Measurements from ENCODE around the gene GRIN1.

GRIN1 gene

DNA sequence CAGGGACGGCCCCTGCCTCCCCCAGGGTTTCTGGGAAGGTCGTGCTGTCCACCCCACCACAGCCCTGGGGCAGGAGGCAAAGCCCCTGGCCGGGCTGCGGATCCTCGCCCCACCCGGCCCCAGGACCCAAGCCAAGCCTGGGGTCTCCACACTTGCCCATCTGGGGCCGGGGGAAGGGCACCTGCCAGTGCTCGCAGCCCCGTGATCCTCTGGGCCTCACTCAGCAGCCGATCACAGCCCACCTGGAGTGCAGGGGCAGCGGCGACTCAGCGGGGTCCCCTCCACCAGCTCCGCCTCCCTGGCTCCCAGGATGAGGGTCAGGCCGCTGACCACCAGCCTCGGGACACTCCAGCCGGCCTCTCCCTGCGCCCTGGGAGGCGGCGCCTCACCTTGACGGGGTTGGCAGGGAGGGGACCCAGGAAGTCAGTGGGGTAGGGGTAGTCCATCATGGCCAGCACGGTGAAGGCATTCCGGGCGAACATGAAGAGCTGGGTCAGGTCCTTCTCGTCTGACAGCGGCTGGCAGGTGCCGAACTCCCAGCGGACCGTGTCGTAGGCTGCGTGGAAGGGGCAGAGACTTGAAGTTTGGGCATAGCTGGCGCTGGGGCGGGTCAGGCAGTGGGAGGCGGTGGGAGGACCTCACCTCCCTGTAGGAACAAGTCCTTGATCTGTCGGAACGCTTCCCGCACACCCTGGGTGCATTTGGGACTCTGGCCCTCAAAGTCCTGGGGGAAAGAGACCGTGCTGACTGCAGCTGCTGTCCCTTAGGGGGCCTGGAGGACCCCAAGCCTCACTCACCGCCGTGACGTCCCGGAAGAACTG, 26.2 kb upstream of the GRIN1 start:
- TF ChIP-seq, protein P1, sequence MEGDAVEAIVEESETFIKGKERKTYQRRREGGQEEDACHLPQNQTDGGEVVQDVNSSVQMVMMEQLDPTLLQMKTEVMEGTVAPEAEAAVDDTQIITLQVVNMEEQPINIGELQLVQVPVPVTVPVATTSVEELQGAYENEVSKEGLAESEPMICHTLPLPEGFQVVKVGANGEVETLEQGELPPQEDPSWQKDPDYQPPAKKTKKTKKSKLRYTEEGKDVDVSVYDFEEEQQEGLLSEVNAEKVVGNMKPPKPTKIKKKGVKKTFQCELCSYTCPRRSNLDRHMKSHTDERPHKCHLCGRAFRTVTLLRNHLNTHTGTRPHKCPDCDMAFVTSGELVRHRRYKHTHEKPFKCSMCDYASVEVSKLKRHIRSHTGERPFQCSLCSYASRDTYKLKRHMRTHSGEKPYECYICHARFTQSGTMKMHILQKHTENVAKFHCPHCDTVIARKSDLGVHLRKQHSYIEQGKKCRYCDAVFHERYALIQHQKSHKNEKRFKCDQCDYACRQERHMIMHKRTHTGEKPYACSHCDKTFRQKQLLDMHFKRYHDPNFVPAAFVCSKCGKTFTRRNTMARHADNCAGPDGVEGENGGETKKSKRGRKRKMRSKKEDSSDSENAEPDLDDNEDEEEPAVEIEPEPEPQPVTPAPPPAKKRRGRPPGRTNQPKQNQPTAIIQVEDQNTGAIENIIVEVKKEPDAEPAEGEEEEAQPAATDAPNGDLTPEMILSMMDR (IDR thresholded peaks at IDR 0.05; ENCODE audit: extremely low read depth, insufficient read depth, missing control alignments), result no peak
- DNase-seq (ENCODE audit: low spot score), result peak; percentile 21
- in situ Hi-C loops (cut with MboI; ENCODE audit: low pct_unique_long_range_greater_than_20kb, low sequenced_read_pairs, unreplicated experiment), result no loop called here

- peak; percentile 62 for DNase-seq (ENCODE audit: low spot score)
- TF ChIP-seq, protein P1 (IDR thresholded peaks at IDR 0.05; ENCODE audit: extremely low read depth, insufficient read depth, missing control alignments), result no peak
- in situ Hi-C loops (cut with MboI; ENCODE audit: low pct_unique_long_range_greater_than_20kb, low sequenced_read_pairs, unreplicated experiment), result no loop called here
Observed at GRCh38 chr9:137113385-137114159, 25.4 kb upstream of the GRIN1 start.

DNA sequence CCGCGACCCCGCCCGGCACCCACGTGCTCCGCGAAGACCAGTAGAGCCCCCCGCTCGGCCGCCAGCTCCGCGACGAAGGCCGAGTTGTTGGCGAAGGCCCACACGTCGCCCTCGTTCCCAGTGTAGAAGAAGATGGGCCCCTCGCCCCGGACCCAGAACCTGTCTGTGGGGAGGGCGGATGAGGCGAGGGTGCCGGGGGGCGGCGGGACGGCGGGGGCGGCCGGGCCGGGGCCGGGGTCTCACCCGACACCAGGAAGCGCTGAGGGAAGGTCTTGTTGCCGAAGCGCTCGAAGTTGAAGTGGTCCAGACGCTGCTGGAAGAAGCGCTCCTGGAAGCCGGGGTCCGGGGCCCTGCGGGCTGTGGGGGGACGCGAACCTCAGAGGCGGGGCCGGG, 24.7 kb upstream of the GRIN1 start:
- TF ChIP-seq, protein P1 (IDR thresholded peaks at IDR 0.05; ENCODE audit: extremely low read depth, insufficient read depth, missing control alignments), result no peak
- peak; percentile 76 for DNase-seq (ENCODE audit: low spot score)
- in situ Hi-C loops (cut with MboI; ENCODE audit: low pct_unique_long_range_greater_than_20kb, low sequenced_read_pairs, unreplicated experiment), result no loop called here

DNA sequence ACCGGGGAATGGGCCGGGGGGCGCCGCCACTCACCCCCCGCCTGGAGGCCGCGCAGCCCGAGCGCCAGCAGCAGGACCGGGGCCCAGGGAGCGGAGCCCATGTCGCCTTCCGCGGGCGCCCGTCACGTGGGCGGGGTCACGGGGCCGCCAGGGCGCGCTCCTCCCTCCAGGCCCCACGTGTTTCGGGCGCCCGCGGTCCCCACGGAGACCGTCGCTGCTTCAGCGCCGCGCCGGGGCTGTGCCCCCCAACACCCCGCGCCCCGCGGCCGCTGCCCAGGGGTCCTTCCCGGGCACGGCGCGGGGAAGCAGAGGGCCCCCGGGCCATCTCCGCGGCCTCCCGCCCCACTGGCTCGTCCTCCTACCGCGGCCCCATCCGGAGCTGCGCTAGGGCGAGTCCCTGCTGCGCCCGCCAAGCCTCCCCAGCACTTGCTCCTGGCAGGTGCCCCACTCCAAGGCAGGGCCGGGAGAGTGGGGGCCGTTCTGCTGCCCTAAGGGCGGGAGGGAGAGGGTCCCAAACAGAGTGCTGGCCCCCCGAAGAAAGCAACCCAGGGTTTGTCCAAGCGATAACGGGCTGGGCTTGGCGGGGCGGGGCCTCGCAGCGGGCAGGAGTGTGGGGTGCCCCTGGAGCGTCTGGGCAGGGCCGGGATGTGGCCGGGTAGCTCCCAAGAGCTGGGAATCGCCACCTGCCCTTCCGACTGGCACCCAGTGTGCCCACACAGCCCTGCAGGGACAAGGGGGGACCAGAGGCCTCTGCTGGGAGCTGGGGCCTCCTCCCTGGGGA, 24.2 kb upstream of the GRIN1 start, which contains the start of gene DPP7:
DPP7 (minus strand) TSS at position 121 of the 781 bp plus-strand sequence; CDS start at position 101, 20 bp downstream.
- DNase-seq (ENCODE audit: low spot score), result peak; percentile 97
- TF ChIP-seq, protein P1 (IDR thresholded peaks at IDR 0.05; ENCODE audit: extremely low read depth, insufficient read depth, missing control alignments), result no peak
- in situ Hi-C loops (cut with MboI; ENCODE audit: low pct_unique_long_range_greater_than_20kb, low sequenced_read_pairs, unreplicated experiment), result no loop called here

- TF ChIP-seq, protein P1 (IDR thresholded peaks at IDR 0.05; ENCODE audit: extremely low read depth, insufficient read depth, missing control alignments), result no peak
- in situ Hi-C loops (cut with MboI; ENCODE audit: low pct_unique_long_range_greater_than_20kb, low sequenced_read_pairs, unreplicated experiment), result no loop called here
- DNase-seq (ENCODE audit: low spot score), result no peak
Observed at GRCh38 chr9:137115394-137116026, 23.4 kb upstream of the GRIN1 start.

All from GM13977 (cell line).